Measurements from ENCODE around the gene DHX35. TPM values are rescaled to one million over a fixed set of nuclear protein-coding genes. Genes with fewer than 3 reads are reported as not detected.

The DHX35 gene
- total and polyA plus RNA-seq, 2 of the 8 experiments (the other 6 are each of a cell fraction or from before 2014, with no cell fraction given), result 21.9 to 27.7 TPM

GRCh38 chr20:39075731-39076130, 113.6 kb downstream of the DHX35 start:
- H4K5ac ChIP-seq (ENCODE audit: insufficient read length, low read depth, low read length), result no peak overlapping the region
- no peak overlapping the region for H3K14ac ChIP-seq (ENCODE audit: insufficient read length)
- no peak overlapping the region for H3K4me3 ChIP-seq (ENCODE audit: extremely low read depth in 1 of 4, insufficient read depth in 2 of 4, low read depth in 3 of 4, low read length in 4 of 4)
- H4K20me1 ChIP-seq (replicated peaks in 1 of 2; ENCODE audit: control insufficient read depth in 1 of 2, insufficient read depth in 2 of 2, low read length in 2 of 2), result no peaks in the 10 kb centered on the region
- no peak overlapping the region for H4K8ac ChIP-seq (ENCODE audit: extremely low read depth, insufficient read depth, low read length)
- H4K91ac ChIP-seq (replicated peaks; ENCODE audit: insufficient read length, low read length), result no peak overlapping the region
- no peak overlapping the region for H3K27ac ChIP-seq (ENCODE audit: low read depth, low read length)
- no peak overlapping the region for H2AFZ ChIP-seq (ENCODE audit: low read length)
- no peaks in the 10 kb centered on the region for H3K79me2 ChIP-seq (ENCODE audit: control insufficient read depth in 1 of 2, insufficient read depth in 2 of 2, low read length in 2 of 2)
- no peak overlapping the region for H3K23ac ChIP-seq (ENCODE audit: insufficient read length)
- FAIRE-seq (no peak), DNase-seq (ENCODE audit: low read depth in 1 of 2, low spot score in 2 of 2) (no peak)
- H3K56ac ChIP-seq (replicated peaks; ENCODE audit: insufficient read length, low read depth, low read length), result no peak overlapping the region
- H3K4ac ChIP-seq (replicated peaks; ENCODE audit: insufficient read length, low read depth, low read length), result no peak overlapping the region
- no peak overlapping the region for H2BK12ac ChIP-seq (ENCODE audit: low read depth, low read length)
- no peak overlapping the region for H3K4me2 ChIP-seq (ENCODE audit: insufficient read depth in 1 of 2, low read depth in 2 of 2, low read length in 2 of 2)
- no peak overlapping the region for H3K18ac ChIP-seq (ENCODE audit: extremely low read depth, low read length)
- H2BK5ac ChIP-seq (ENCODE audit: low read depth, low read length), result no peak overlapping the region
- 82% methylated on average over 2 of the region's 2 CpGs; no CpG with 5 or more reads in 1 of the 2 experiments for WGBS, 2 experiments (ENCODE audit: extremely low coverage in 1 of 2, insufficient coverage in 1 of 2, insufficient read length in 1 of 2, insufficient replicate concordance in 2 of 2, low coverage in 1 of 2, low lambda C conversion rate in 2 of 2, missing lambda C conversion rate in 1 of 2)
- no peak for TF ChIP-seq SIX5 (IDR thresholded peaks at IDR 0.05; ENCODE audit: low read depth, low read length)
- TF ChIP-seq TAF7 (optimal IDR thresholded peaks at IDR 0.05; ENCODE audit: borderline replicate concordance, low read depth, low read length), result no peak
- TF ChIP-seq BRCA1 (IDR thresholded peaks at IDR 0.05; ENCODE audit: low read depth, low read length), result no peak
- TF ChIP-seq POLR2A (IDR thresholded peaks at IDR 0.05; ENCODE audit: control extremely low read depth in 1 of 2, low read depth in 2 of 2, low read length in 2 of 2), result no peak
- no peak for TF ChIP-seq SP1 (IDR thresholded peaks at IDR 0.05; ENCODE audit: low read depth, low read length)
- TF ChIP-seq POLR2AphosphoS5 (IDR thresholded peaks at IDR 0.05; ENCODE audit: low read depth, low read length), result no peak
- TF ChIP-seq POU5F1 (IDR thresholded peaks at IDR 0.05; ENCODE audit: low read depth, low read length), result no peak
- no peak overlapping the region for H2AK5ac ChIP-seq (ENCODE audit: low read depth, low read length)
- H2BK120ac ChIP-seq (replicated peaks; ENCODE audit: low read depth, low read length), result no peak overlapping the region
- no peaks in the 10 kb centered on the region for H3K9me3 ChIP-seq (ENCODE audit: insufficient read depth in 2 of 2, low read depth in 1 of 2, low read length in 1 of 2)
- H3K27me3 ChIP-seq (replicated peaks in 1 of 4; ENCODE audit: control insufficient read depth in 3 of 4, extremely low read depth in 1 of 4, insufficient read depth in 3 of 4, low read length in 3 of 4), result no peaks in the 10 kb centered on the region
- ChIA-PET CTCF (ENCODE audit: partially characterized antibody) (interaction anchor here (0.5 to 15.4 kb wide), 8 partner anchors 8 to 1665 kb away, joined by 3 to 197 read pairs (median 3); no protein-coding TSS in a partner anchor), POLR2A (ENCODE audit: partially characterized antibody) (no interaction called here)
- no peak overlapping the region for H2BK15ac ChIP-seq (ENCODE audit: low read length)
- no peaks in the 10 kb centered on the region for H3K36me3 ChIP-seq (ENCODE audit: control insufficient read depth in 2 of 4, insufficient read depth in 4 of 4, low read length in 3 of 4)
- no peaks in the 10 kb centered on the region for H3K4me1 ChIP-seq (replicated peaks in 1 of 4; ENCODE audit: control insufficient read depth in 3 of 4, insufficient read depth in 4 of 4, low read length in 3 of 4)
- no peak overlapping the region for H3K9ac ChIP-seq (replicated peaks in 1 of 4; ENCODE audit: extremely low read depth in 1 of 4, low read depth in 3 of 4, low read length in 3 of 4)
- no peaks in the 10 kb centered on the region for H3K79me1 ChIP-seq (ENCODE audit: low read depth, low read length)
- no peak overlapping the region for H2BK20ac ChIP-seq (ENCODE audit: low read length)
- no peaks in the 10 kb centered on the region for H3K23me2 ChIP-seq (ENCODE audit: low read depth, low read length)
